GM23338 (cell line): Measurements from ENCODE around the gene SPRY2. TPM values are rescaled to one million over a fixed set of nuclear protein-coding genes. Genes with fewer than 3 reads are reported as not detected.

ENCODE experiments used
- ATAC-seq: fragments of 200-7000 bp; cut with Tn5 transposase; 3 replicates; pipeline ENCODE4 v1.9.1; 2020
- DNase-seq: peaks from one replicate; pipeline ENCODE4 v3.0.0-alpha.2; 2015; ENCODE audit warnings: low spot score
- H2AFZ ChIP-seq: fragments of 200-600 bp; sonication (generic); 2 replicates; pipeline ENCODE4 v1.8.0; 2016; ENCODE audit warnings: antibody characterized with exemption, mild to moderate bottlenecking, moderate library complexity
- H3F3A ChIP-seq: fragments of 200-600 bp; sonication (generic); replicated peaks from 2 replicates; pipeline ENCODE4 v1.8.0; 2017; ENCODE audit warnings: antibody characterized with exemption, mixed run types, low read depth
- H3K27ac ChIP-seq: fragments of 200-600 bp; sonication (generic); 2 replicates; pipeline ENCODE4 v1.6.1; 2016; ENCODE audit warnings: low read depth
- H3K27me3 ChIP-seq: fragments of 200-600 bp; sonication (generic); 2 replicates; pipeline ENCODE4 v1.8.0; 2016; ENCODE audit warnings: mild to moderate bottlenecking, mixed run types, moderate library complexity; ENCODE audit not compliant: insufficient read depth
- H3K36me3 ChIP-seq: fragments of 200-600 bp; sonication (generic); 2 replicates; pipeline ENCODE4 v1.8.0; 2016; ENCODE audit warnings: mild to moderate bottlenecking; ENCODE audit not compliant: insufficient read depth
- H3K4me1 ChIP-seq: fragments of 200-600 bp; sonication (generic); 2 replicates; pipeline ENCODE4 v1.8.0; 2016; ENCODE audit warnings: mild to moderate bottlenecking, moderate library complexity; ENCODE audit not compliant: insufficient read depth
- H3K4me2 ChIP-seq: fragments of 200-600 bp; sonication (generic); 2 replicates; pipeline ENCODE4 v1.7.1; 2017; ENCODE audit warnings: mixed run types
- H3K4me3 ChIP-seq: fragments of 200-600 bp; sonication (generic); 2 replicates; pipeline ENCODE4 v1.6.1; 2016; ENCODE audit warnings: mixed run types
- H3K79me2 ChIP-seq: fragments of 200-600 bp; sonication (generic); replicated peaks from 2 replicates; pipeline ENCODE4 v1.8.0; 2017; ENCODE audit warnings: mild to moderate bottlenecking; ENCODE audit not compliant: insufficient read depth
- H3K9me2 ChIP-seq: fragments of 200-600 bp; sonication (generic); 2 replicates; pipeline ENCODE4 v1.8.0; 2017; ENCODE audit not compliant: insufficient read depth
- H4K20me1 ChIP-seq: fragments of 200-600 bp; sonication (generic); replicated peaks from 2 replicates; pipeline ENCODE4 v1.8.0; 2017; ENCODE audit warnings: mild to moderate bottlenecking; ENCODE audit not compliant: insufficient read depth
- H3K27ac Mint-ChIP-seq: 2 replicates; pipeline ENCODE4 v1.8.0; 2020; ENCODE audit warnings: inconsistent platforms, mild to moderate bottlenecking, moderate library complexity, mixed read lengths
- H3K27me3 Mint-ChIP-seq: 3 replicates; pipeline ENCODE4 v1.8.0; 2022; ENCODE audit warnings: low read depth, mild to moderate bottlenecking, moderate library complexity, mixed read lengths, inconsistent platforms; ENCODE audit not compliant: insufficient read depth, poor library complexity
- H3K36me3 Mint-ChIP-seq: 3 replicates; pipeline ENCODE4 v1.8.0; 2021; ENCODE audit warnings: low read depth, mild to moderate bottlenecking, inconsistent platforms, moderate library complexity, mixed read lengths
- H3K4me1 Mint-ChIP-seq: 3 replicates; pipeline ENCODE4 v1.8.0; 2020; ENCODE audit warnings: mild to moderate bottlenecking, inconsistent platforms, mixed read lengths
- H3K4me3 Mint-ChIP-seq: 3 replicates; pipeline ENCODE4 v1.8.0; 2021; ENCODE audit warnings: moderate library complexity, mild to moderate bottlenecking, inconsistent platforms, mixed read lengths
- H3K9me3 Mint-ChIP-seq: 3 replicates; pipeline ENCODE4 v1.8.0; 2020; ENCODE audit warnings: moderate library complexity, mild to moderate bottlenecking, inconsistent platforms, mixed read lengths
- CTCF ChIP-seq, 2 experiments: fragments of 200-600 bp in 1 of 2; sonication (generic) in 1 of 2; conservative IDR thresholded peaks; 2 replicates each; pipeline versions ENCODE4 v1.5.1 to v1.6.1; 2016 to 2017; ENCODE audit warnings: antibody characterized with exemption in 2 of 2, low read depth in 2 of 2, mild to moderate bottlenecking in 2 of 2, moderate library complexity in 1 of 2
- NANOG ChIP-seq: IDR thresholded peaks from 2 replicates; pipeline ENCODE4 v1.6.1; 2016; ENCODE audit warnings: antibody characterized with exemption, borderline replicate concordance
- STAT1 ChIP-seq: IDR thresholded peaks from one replicate; pipeline ENCODE4 v1.6.1; 2016; ENCODE audit warnings: antibody characterized with exemption; ENCODE audit not compliant: unreplicated experiment
- ZNF114 ChIP-seq: fragments of 250-450 bp; sonication (Bioruptor Pico); IDR thresholded peaks from 2 replicates; pipeline ENCODE4 v1.5.0; 2020; ENCODE audit warnings: mild to moderate bottlenecking, moderate library complexity
- ZNF331 ChIP-seq: fragments of 250-450 bp; sonication (Bioruptor Pico); IDR thresholded peaks from 2 replicates; pipeline ENCODE4 v1.5.0; 2020; ENCODE audit warnings: low read depth, mild to moderate bottlenecking, moderate library complexity
- ZNF462 ChIP-seq: fragments of 250-450 bp; sonication (Bioruptor Pico); IDR thresholded peaks from 2 replicates; pipeline ENCODE4 v1.5.0; 2020; ENCODE audit warnings: mild to moderate bottlenecking, moderate library complexity
- polyA plus RNA-seq: library from polyadenylated mRNA; unstranded; fragments of >200 nt; fragmentation: Nextera tagmentation; extraction: Ambion mirVana; gene quantifications from 2 replicates; pipeline ENCODE4 v1.2.1, GENCODE V29; 2016
- total RNA-seq: library from RNA; depleted of rRNA; stranded (reverse); fragments of >200 nt; shearing (Covaris generic); gene quantifications from 2 replicates; pipeline ENCODE4 v1.2.3, GENCODE V29; 2014

Gene SPRY2
- total and polyA plus RNA-seq, 2 experiments from 2014 or later, result 21.5 to 39.1 TPM

GRCh38 chr13:80336370-80336769 is 4.6 kb downstream of the SPRY2 start (continued):
- no peak for TF ChIP-seq ZNF462
- no peak for TF ChIP-seq STAT1
- TF ChIP-seq NANOG, result no peak
- no peak for TF ChIP-seq ZNF114 (CRISPR knock-in tag)
- TF ChIP-seq CTCF (conservative IDR thresholded peaks at IDR 0.05; ENCODE audit: low read depth in 2 of 2), result no peak
- no peak for TF ChIP-seq ZNF331

GRCh38 chr13:80334597-80335260 is 6.2 kb downstream of the SPRY2 start:
- DNase-seq, result no peak
- Histone ChIP-seq H3F3A (no peaks in the 10 kb centered on the region), H4K20me1 (peaks cover 38% of the 10 kb centered on the region), H3K27ac (no peak overlapping the region), H3K27me3 (no peaks in the 10 kb centered on the region), H3K4me2 (0 out of 2 replicates have a peak overlapping the region, but pooled peaks have one; percentile 2), H3K4me1 (peaks cover 24% of the 10 kb centered on the region), H3K4me3 (no peak overlapping the region), H2AFZ (no peak overlapping the region), H3K36me3 (peaks cover 22% of the 10 kb centered on the region), H3K79me2 (peaks cover 97% of the 10 kb centered on the region), H3K9me2 (no peaks in the 10 kb centered on the region)
- H3K9me3 Mint-ChIP-seq, result no peaks in the 10 kb centered on the region
- H3K36me3 Mint-ChIP-seq, result peaks cover 45% of the 10 kb centered on the region
- TF ChIP-seq CTCF (conservative IDR thresholded peaks at IDR 0.05; ENCODE audit: low read depth in 2 of 2) (peak in 1 of 2 experiments; percentile 35; a peak in 2 of 4 replicates), NANOG (no peak)
- ATAC-seq, result no peak
- H3K27ac Mint-ChIP-seq, result peak overlapping the region; percentile 16; the same call in 1 of the 2 replicates
- peak overlapping the region; percentile 47; the same call in 2 of the 3 replicates for H3K4me3 Mint-ChIP-seq
- peaks cover 42% of the 10 kb centered on the region; the same call in 2 of the 3 replicates for H3K4me1 Mint-ChIP-seq
- peaks cover 5% of the 10 kb centered on the region for H3K27me3 Mint-ChIP-seq
